ENCODE data around the gene SOX4. TPM values are rescaled to one million over a fixed set of nuclear protein-coding genes. Genes with fewer than 3 reads are reported as not detected.
A peak's percentile ranks its signal among the peaks of the same experiment; 100 is the strongest.

SOX4 gene
- total and polyA plus RNA-seq, 11 donors, result 1.9 to 20.3 (median 5.1) TPM

GRCh38 chr6:21601339-21601923, 7.9 kb downstream of the SOX4 start:
- Histone ChIP-seq H3K27ac (no peak overlapping the region), H3K4me3 (no peak overlapping the region), H3K4me1 (peaks cover 0 to 21% (median 17%) of the 10 kb centered on the region in 12 donors), H3K9me3 (no peaks in the 10 kb centered on the region), H3K27me3 (no peaks in the 10 kb centered on the region), H3K36me3 (no peaks in the 10 kb centered on the region)
- intact Hi-C loops (cut with DNase I), result loop anchor here in 1 of 10 donors (10.0 kb wide), 1 partner anchor 143 kb away; no protein-coding TSS in a partner anchor
- no peak for TF ChIP-seq POLR2A (IDR thresholded peaks at IDR 0.05)
- TF ChIP-seq, protein P1, sequence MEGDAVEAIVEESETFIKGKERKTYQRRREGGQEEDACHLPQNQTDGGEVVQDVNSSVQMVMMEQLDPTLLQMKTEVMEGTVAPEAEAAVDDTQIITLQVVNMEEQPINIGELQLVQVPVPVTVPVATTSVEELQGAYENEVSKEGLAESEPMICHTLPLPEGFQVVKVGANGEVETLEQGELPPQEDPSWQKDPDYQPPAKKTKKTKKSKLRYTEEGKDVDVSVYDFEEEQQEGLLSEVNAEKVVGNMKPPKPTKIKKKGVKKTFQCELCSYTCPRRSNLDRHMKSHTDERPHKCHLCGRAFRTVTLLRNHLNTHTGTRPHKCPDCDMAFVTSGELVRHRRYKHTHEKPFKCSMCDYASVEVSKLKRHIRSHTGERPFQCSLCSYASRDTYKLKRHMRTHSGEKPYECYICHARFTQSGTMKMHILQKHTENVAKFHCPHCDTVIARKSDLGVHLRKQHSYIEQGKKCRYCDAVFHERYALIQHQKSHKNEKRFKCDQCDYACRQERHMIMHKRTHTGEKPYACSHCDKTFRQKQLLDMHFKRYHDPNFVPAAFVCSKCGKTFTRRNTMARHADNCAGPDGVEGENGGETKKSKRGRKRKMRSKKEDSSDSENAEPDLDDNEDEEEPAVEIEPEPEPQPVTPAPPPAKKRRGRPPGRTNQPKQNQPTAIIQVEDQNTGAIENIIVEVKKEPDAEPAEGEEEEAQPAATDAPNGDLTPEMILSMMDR (IDR thresholded peaks at IDR 0.05), result no peak
- DNase-seq, result peak in 1 of 5 donors; percentile 26
- 94 to 97% (median 95%) methylated on average over 9 of the region's 9 CpGs for WGBS, 4 donors
- no peak for ATAC-seq

DNA sequence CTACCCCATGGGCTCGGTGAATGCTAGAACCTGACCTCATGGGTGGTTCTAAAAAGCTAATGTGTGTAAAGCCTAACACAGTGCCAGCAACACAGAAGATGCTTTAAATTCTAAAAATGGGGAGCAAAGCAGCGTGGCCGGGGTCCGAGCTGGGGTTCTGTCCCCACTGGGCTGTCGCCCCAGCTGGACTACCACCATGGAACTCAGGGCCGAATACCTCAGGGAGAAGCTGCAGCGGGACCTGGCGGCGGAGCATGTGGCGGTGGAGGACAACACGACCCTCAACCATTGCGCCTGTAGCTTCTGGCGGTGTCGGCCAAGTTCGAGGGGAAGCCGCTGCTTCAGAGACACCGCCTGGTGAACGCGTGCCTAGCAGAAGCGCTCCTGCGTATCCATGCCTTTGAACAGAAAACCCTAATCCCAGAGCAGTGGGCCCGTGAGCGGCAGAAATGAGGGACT, 8.4 kb downstream of the SOX4 start:
- ATAC-seq, result no peak
- 96 to 99% (median 98%) methylated on average over 22 to 23 of the region's 23 CpGs for WGBS, 4 donors
- no peaks in the 10 kb centered on the region for H3K36me3 ChIP-seq
- no peaks in the 10 kb centered on the region for H3K9me3 ChIP-seq
- H3K4me1 ChIP-seq, result peaks cover 0 to 21% (median 17%) of the 10 kb centered on the region in 12 donors
- TF ChIP-seq POLR2A (IDR thresholded peaks at IDR 0.05), result no peak
- TF ChIP-seq, protein P1 (IDR thresholded peaks at IDR 0.05), result no peak
- no peaks in the 10 kb centered on the region for H3K27me3 ChIP-seq
- DNase-seq, result peak in 1 of 5 donors; percentile 19
- intact Hi-C loops (cut with DNase I), result loop anchor here in 1 of 10 donors (10.0 kb wide), 1 partner anchor 143 kb away; no protein-coding TSS in a partner anchor
- no peak overlapping the region for H3K27ac ChIP-seq
- H3K4me3 ChIP-seq, result no peak overlapping the region

GRCh38 chr6:21603082-21603952, 9.8 kb downstream of the SOX4 start:
- peaks cover 0 to 18% (median 13%) of the 10 kb centered on the region in 12 donors for H3K4me1 ChIP-seq
- no peak for ATAC-seq
- TF ChIP-seq, protein P1 (IDR thresholded peaks at IDR 0.05), result no peak
- TF ChIP-seq POLR2A (IDR thresholded peaks at IDR 0.05), result no peak
- no peaks in the 10 kb centered on the region for H3K27me3 ChIP-seq
- H3K36me3 ChIP-seq, result no peaks in the 10 kb centered on the region
- WGBS, 4 donors, result 53 to 64% (median 64%) methylated on average over 5 of the region's 5 CpGs
- no peak overlapping the region for H3K4me3 ChIP-seq
- intact Hi-C loops (cut with DNase I), result loop anchor here in 1 of 10 donors (10.0 kb wide), 1 partner anchor 141 kb away; no protein-coding TSS in a partner anchor
- H3K27ac ChIP-seq, result no peak overlapping the region
- no peak for DNase-seq
- no peaks in the 10 kb centered on the region for H3K9me3 ChIP-seq

DNA sequence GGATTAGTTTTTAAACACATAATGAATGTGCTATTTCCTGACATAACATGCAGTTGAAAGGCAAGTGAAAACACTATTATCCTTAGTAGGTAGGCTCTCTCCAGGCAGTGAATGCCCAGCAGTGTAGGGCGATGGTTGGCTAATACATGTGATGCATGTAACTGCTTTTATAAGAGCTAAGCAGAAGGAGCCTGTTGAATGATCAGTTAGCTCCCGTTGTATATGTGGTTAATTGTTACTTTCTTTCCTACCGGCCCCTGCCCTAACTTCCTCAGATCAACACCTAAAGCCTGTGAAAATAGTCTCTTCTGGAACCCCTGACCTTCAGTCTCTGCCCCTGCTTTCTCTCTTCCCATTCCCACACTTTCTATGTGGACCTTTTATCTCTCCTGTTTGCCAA, 10.5 kb downstream of the SOX4 start:
- no peak overlapping the region for H3K4me3 ChIP-seq
- no peak overlapping the region for H3K27ac ChIP-seq
- no peak for ATAC-seq
- H3K27me3 ChIP-seq, result no peaks in the 10 kb centered on the region
- TF ChIP-seq POLR2A (IDR thresholded peaks at IDR 0.05), result no peak
- TF ChIP-seq, protein P1 (IDR thresholded peaks at IDR 0.05), result no peak
- H3K9me3 ChIP-seq, result no peaks in the 10 kb centered on the region
- no peaks in the 10 kb centered on the region for H3K36me3 ChIP-seq
- 61 to 82% (median 78%) methylated on average over 3 of the region's 3 CpGs for WGBS, 4 donors
- intact Hi-C loops (cut with DNase I), result loop anchor here in 1 of 10 donors (10.0 kb wide), 1 partner anchor 141 kb away; no protein-coding TSS in a partner anchor
- no peak for DNase-seq
- H3K4me1 ChIP-seq, result peaks cover 0 to 10% (median 6%) of the 10 kb centered on the region in 12 donors
